H7 (cell line): ENCODE data around the gene CCDC171. TPM values are rescaled to one million over a fixed set of nuclear protein-coding genes. Genes with fewer than 3 reads are reported as not detected.
"Not testable (repeated sequence)": the region's sequence is repeated elsewhere in the genome, so short reads cannot be mapped to it uniquely, and the experiment has no call there.

Experiments used
- DNase-seq: peaks from one replicate; pipeline ENCODE4 v3.0.0; 2012
- H3K27me3 ChIP-seq: 2 replicates; pipeline ENCODE4 v1.6.0; 2011; ENCODE audit warnings: mild to moderate bottlenecking, low read length; ENCODE audit not compliant: control insufficient read depth, insufficient read depth
- H3K36me3 ChIP-seq: replicated peaks from 2 replicates; pipeline ENCODE4 v1.5.1; 2011; ENCODE audit warnings: low read length; ENCODE audit not compliant: control insufficient read depth, insufficient read depth
- H3K4me3 ChIP-seq: 2 replicates; pipeline ENCODE4 v1.5.1; 2011; ENCODE audit warnings: low read depth, mild to moderate bottlenecking, control low read depth, low read length, moderate library complexity; ENCODE audit not compliant: insufficient read depth
- total RNA-seq: library from RNA; depleted of rRNA; stranded (reverse); fragments of >200 nt; shearing (Covaris generic); gene quantifications from 2 replicates; pipeline ENCODE4 v1.2.3, GENCODE V29; 2014

Gene CCDC171
- total RNA-seq, 1 experiment from 2014 or later = 1.1 TPM

GRCh38 chr9:15529566-15530324 lies 23.1 kb upstream of the CCDC171 start:
- H3K36me3 ChIP-seq = no peaks in the 10 kb centered on the region
- no peak overlapping the region for H3K4me3 ChIP-seq
- H3K27me3 ChIP-seq = no peaks in the 10 kb centered on the region
- no peak for DNase-seq

DNA sequence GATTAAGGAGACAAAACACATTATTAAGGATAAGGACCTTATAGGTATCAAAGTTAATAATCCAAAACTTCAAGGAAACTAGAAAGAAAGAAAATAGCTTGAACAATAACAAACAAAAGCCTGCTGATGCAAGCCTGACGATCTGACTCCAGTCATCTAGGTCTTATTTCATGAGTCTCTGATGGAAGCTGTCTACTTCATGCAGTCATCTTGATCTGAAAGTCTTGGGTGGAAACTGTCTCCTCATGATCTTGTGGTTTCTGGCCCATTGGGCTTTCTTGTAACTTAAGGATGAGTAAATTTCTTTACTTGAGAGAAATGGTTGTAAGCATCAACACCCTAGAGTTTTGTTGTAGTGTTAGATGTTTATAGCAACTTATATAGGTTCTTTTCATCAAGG lies 21.5 kb upstream of the CCDC171 start:
- no peaks in the 10 kb centered on the region for H3K36me3 ChIP-seq
- DNase-seq = no peak
- no peak overlapping the region for H3K4me3 ChIP-seq
- no peaks in the 10 kb centered on the region for H3K27me3 ChIP-seq

DNA sequence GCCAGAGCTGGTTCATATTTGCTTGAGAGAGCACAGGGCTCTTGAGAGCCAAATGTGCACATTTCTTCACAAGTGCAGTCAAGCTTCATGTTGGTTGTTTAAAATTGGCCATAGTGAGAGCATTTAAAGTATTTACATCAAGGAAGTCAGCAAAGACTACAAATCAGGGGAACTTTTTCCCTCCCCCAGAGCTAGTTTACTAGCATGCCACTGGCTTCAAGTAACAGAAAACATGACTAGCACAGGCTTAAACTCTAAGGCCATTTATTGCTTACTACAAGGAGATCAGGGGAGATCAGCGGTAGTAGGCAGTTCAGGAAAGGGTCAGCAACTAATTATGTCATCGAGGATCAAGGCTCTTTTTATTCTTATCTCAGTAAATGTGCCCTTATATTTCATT lies 11.0 kb upstream of the CCDC171 start:
- H3K36me3 ChIP-seq = no peaks in the 10 kb centered on the region
- no peak overlapping the region for H3K4me3 ChIP-seq
- no peaks in the 10 kb centered on the region for H3K27me3 ChIP-seq
- DNase-seq = no peak

DNA sequence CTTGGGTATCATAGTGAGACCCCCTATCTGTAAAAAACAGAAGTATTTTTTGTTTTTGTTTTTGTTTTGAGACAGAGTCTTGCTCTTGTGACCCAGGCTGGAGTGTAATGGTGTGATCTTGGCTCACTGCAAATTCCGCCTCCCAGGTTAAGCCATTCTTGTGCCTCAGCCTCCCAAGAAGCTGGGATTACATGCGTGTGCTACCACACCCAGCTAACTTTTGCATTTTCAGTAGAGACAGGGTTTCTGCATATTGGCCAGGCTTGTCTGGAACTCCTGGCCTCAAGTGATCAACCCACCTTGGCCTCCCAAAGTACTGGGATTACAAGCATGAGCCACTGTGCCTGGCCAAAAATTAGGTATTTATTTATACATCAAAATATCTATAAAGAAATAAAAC lies 10.2 kb upstream of the CCDC171 start:
- Histone ChIP-seq H3K4me3 (no peak overlapping the region), H3K27me3 (no peaks in the 10 kb centered on the region), H3K36me3 (no peaks in the 10 kb centered on the region)
- DNase-seq = no peak

DNA sequence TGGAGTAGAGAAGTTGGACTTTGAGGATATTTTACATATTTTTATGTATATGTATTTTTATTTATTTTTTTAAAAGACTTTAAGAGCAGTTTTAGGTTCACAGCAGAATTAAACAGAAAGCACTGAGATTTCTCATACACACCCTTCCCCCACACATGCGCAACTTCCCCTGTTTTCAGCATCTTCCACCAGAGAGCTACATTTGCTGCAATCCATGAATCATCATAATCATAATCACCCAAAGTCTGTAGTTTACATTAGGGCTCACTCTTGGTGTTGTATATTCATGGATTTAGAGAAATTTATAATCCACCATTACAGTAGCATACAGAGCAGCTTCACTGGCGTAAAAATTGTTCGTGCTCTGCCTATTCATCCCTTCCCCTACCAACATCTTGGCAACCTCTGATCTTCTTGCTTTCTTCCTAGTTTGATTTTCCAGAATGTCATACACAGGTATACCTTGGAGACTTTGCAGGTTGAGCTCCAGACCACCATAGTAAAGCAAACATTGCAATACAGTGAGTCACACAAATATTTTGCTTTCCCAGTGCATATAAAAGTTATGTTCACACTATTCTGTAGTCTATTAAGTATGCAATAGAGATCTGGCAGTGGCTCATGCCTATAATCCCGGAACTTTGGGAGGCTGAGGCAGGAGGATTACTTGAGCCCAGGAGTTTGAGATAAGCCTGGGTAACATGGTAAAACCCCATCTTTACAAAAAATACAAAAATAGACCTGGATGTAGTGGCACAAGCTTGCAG lies 9.6 kb upstream of the CCDC171 start:
- no peak for DNase-seq
- Histone ChIP-seq H3K4me3 (no peak overlapping the region), H3K27me3 (no peaks in the 10 kb centered on the region), H3K36me3 (no peaks in the 10 kb centered on the region)

GRCh38 chr9:15549611-15550010 lies 3.2 kb upstream of the CCDC171 start:
- no peaks in the 10 kb centered on the region; the same call in 1 of the 2 replicates for H3K27me3 ChIP-seq
- H3K36me3 ChIP-seq = no peaks in the 10 kb centered on the region
- H3K4me3 ChIP-seq = no peak overlapping the region
- DNase-seq = no peak

DNA sequence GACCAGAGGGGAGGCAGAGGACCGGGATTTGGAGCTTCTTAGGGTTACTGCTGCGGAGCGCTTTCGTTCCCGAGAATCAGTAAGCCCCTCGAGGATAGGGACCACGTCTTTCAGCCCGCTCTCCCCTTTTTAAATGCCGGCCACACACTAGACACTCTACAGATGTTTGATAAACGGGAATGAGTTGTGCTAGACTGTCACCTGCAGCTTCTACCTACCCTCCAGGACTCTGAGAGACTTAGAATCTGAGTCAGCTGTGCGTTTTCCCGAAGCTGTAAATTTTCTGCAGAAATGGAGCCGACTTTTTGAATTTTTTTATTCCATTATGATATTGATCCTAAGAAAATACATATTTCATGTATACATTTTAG lies 670 bp downstream of the CCDC171 start:
- Histone ChIP-seq H3K27me3 (no peaks in the 10 kb centered on the region; the same call in 1 of the 2 replicates), H3K36me3 (no peaks in the 10 kb centered on the region), H3K4me3 (peak overlapping the region; percentile 48)
- no peak for DNase-seq

DNA sequence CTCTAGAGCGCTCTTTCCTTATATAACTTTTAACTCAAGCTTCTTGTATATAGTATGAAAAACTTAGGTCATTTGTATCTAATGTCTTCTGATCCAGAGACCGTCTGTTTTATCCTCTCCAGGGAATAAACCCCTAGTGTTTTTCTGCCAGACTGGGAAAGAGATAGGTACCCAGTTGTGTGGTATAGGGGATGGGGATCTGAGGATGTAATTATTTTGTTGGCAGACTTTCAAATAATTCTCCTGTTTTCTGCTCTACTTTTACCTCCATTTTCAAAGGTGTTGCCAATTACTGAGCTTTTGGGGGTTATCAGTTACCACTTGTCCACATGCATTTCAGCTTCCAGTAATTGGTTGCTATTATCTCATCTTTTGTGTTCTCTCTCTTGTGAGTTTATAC lies 17.9 kb downstream of the CCDC171 start:
- no peaks in the 10 kb centered on the region for H3K36me3 ChIP-seq
- DNase-seq = no peak
- no peak overlapping the region for H3K4me3 ChIP-seq
- no peaks in the 10 kb centered on the region for H3K27me3 ChIP-seq

DNA sequence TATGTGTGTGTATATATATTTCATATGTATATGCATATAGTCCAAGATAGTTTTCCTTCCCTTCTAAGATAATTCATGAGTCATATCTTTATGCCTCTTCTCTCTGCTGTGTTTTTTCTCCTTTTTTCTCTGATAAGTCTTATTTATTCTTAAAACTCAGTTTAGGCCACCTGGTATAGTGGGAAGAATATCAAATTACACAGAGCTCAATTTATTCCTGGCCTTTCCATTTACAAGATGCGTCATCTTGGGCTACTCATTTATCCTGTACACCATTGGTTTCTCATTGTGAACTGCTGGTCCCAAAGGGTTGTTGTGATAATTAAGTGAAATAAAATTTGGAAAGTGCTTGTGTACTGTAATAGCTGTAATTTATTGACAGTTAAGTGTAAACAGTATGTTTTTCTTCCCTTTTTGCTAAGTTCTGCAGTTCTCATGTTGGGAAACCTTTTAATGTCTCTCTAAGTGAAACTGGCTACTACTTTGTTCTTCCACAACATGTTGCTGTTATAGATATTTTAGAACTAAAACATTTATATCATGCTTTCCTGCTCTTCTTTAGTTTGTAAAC lies 19.4 kb downstream of the CCDC171 start:
- DNase-seq = no peak
- no peaks in the 10 kb centered on the region for H3K27me3 ChIP-seq
- H3K36me3 ChIP-seq = no peaks in the 10 kb centered on the region
- H3K4me3 ChIP-seq = no peak overlapping the region

- no peak for DNase-seq
- H3K27me3 ChIP-seq = no peaks in the 10 kb centered on the region
Measured at GRCh38 chr9:15576350-15577050, 23.7 kb downstream of the CCDC171 start.

DNA sequence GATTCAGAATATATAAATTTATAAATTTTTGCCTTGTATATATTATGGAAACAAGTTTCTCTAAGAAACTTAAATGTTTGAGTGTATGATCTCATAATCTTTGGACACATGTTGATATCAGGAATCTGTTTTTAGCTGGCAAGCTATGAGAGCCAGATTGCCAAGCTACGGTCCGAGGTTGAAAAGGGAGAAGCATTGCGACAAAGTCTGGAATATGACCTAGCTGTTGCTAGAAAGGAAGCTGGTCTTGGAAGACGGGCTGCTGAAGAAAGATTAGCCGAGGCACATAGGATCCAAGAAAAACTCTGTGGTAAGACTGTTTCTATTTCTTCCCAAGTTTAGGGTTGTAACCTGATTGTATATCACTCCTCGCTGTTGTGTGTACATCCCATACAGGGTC lies 25.9 kb downstream of the CCDC171 start:
- H3K4me3 ChIP-seq = no peak overlapping the region
- H3K27me3 ChIP-seq = no peaks in the 10 kb centered on the region
- DNase-seq = no peak
- H3K36me3 ChIP-seq = no peaks in the 10 kb centered on the region

More at GRCh38 chr9:15576350-15577050, 23.7 kb downstream of the CCDC171 start:
- no peak overlapping the region for H3K4me3 ChIP-seq
- no peaks in the 10 kb centered on the region for H3K36me3 ChIP-seq

GRCh38 chr9:15584379-15584778 lies 31.5 kb downstream of the CCDC171 start:
- DNase-seq = no peak
- H3K27me3 ChIP-seq = no peaks in the 10 kb centered on the region
- H3K36me3 ChIP-seq = no peaks in the 10 kb centered on the region
- H3K4me3 ChIP-seq = no peak overlapping the region

DNA sequence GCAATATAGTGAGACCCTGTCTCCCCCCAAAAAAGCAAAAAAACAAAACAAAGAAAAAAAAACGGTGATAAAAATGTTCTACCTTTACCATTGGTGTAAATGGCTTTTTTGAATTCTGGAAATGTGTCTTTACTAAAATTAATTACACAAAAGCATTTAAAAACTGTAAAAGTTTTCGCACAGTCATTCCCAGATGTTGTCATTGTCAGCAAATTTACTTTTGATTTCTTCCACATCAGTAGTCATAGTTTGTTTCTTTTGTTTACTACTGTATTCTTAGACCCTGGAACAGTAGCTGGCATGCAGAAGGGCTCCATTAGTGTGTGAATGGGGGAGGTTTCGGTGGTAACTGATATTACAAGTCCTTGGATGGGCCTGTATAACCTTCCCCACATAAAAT lies 39.5 kb downstream of the CCDC171 start:
- no peaks in the 10 kb centered on the region for H3K36me3 ChIP-seq
- no peaks in the 10 kb centered on the region for H3K27me3 ChIP-seq
- H3K4me3 ChIP-seq = no peak overlapping the region
- DNase-seq = no peak

DNA sequence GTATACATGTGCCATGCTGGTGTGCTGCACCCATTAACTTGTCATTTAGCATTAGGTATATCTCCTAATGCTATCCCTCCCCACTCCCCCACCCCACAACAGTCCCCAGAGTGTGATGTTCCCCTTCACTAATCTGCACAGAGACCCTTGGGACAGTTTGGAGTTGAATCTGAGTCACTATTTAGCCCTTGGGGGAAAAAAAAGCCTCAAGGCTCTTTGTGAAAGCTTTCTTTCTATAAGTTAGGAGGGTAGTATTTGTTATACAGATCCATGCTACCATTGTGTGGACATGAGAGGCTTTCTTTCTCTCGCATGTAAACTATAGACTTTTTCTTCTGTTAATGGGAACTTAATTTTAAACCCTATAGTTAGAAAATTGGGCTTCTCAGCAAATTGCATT lies 40.1 kb downstream of the CCDC171 start:
- H3K36me3 ChIP-seq, H3K4me3 ChIP-seq, DNase-seq, H3K27me3 ChIP-seq: not testable (repeated sequence)
